Epithelial cell of proximal tubule (primary cell): ENCODE data around the gene RELT. TPM values are rescaled to one million over a fixed set of nuclear protein-coding genes. Genes with fewer than 3 reads are reported as not detected.

Source experiments
- DNase-seq: peaks from one replicate; pipeline ENCODE4 v3.0.0-alpha.2; 2011; ENCODE audit warnings: low read depth
- H3K4me3 ChIP-seq: 2 replicates; pipeline ENCODE4 v1.5.1; 2011; ENCODE audit warnings: low read depth, mild to moderate bottlenecking, low read length
- total RNA-seq: library from RNA; depleted of rRNA; stranded (reverse); fragments of >200 nt; gene quantifications from 2 replicates; pipeline ENCODE4 v1.2.3, GENCODE V29; 2015
- TF ChIP-seq, protein P1 (sequence below): conservative IDR thresholded peaks from 2 replicates; pipeline ENCODE4 v1.5.1; 2012; ENCODE audit warnings: low read depth, mild to moderate bottlenecking, low read length

RELT gene
- total RNA-seq, 1 donor from 2014 or later = 9.1 TPM

DNA sequence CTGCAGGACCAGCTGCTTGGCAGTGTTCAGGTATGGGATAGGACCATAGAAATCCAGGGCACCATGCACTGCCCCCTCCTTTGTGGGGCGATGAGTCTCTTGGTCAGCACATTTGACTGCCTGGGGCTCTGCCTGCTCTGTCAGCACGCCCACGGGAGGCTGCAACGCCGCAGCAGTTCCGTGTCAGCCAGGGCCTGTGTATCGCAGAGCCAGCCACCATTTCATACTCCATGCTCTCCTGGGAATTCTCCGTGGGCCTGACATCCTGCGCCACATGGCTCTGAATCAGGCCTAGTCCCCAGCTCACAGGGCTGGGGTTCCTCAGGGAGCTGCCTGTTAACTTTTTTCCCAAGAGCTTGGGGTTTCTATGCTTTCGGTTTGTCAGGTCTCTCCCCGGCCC is 16.9 kb upstream of the RELT start:
- no peak for DNase-seq
- no peak overlapping the region for H3K4me3 ChIP-seq

DNA sequence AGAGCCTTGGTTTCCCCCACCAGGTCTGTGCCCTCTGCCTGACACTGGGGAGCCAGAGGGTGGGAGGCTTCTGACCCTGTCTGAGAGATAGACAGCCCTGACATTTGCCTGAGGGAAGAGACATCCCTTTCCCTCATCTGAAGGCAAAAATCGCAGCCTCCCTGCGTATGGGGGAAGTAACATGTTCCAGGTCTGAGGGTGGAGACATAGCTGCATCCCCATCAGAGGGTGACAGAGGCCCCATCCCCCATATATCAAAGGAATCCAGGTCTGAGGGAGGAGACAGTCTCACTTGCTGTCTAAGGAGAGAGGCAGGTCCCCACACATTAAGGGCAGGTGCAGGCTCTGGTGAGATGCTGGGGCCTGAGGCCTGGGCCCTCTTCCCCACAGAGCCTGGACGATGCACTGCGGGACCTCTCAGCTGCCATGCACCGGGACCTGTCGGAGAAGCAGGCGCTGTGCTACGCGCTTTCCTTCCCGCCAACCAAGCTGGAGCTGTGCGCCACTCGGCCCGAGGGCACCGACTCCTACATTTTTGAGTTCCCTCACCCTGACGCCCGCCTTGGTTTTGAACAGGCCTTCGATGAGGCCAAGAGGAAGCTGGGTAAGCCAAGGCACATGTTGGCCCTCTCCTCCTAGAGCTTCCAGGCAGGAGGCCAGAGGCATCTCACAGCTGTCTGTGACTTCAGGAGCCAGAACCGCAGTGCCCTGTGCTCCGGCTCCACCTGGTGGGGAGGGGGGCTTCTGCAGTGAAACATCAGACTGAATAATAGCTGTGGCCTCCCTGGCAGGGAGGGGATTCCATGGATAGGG is 16.1 kb upstream of the RELT start:
- TF ChIP-seq, protein P1, sequence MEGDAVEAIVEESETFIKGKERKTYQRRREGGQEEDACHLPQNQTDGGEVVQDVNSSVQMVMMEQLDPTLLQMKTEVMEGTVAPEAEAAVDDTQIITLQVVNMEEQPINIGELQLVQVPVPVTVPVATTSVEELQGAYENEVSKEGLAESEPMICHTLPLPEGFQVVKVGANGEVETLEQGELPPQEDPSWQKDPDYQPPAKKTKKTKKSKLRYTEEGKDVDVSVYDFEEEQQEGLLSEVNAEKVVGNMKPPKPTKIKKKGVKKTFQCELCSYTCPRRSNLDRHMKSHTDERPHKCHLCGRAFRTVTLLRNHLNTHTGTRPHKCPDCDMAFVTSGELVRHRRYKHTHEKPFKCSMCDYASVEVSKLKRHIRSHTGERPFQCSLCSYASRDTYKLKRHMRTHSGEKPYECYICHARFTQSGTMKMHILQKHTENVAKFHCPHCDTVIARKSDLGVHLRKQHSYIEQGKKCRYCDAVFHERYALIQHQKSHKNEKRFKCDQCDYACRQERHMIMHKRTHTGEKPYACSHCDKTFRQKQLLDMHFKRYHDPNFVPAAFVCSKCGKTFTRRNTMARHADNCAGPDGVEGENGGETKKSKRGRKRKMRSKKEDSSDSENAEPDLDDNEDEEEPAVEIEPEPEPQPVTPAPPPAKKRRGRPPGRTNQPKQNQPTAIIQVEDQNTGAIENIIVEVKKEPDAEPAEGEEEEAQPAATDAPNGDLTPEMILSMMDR = peak; percentile 60
- DNase-seq = no peak
- no peak overlapping the region for H3K4me3 ChIP-seq

More for the DNA sequence above, 16.9 kb upstream of the RELT start:
- TF ChIP-seq, protein P1 = no peak

DNA sequence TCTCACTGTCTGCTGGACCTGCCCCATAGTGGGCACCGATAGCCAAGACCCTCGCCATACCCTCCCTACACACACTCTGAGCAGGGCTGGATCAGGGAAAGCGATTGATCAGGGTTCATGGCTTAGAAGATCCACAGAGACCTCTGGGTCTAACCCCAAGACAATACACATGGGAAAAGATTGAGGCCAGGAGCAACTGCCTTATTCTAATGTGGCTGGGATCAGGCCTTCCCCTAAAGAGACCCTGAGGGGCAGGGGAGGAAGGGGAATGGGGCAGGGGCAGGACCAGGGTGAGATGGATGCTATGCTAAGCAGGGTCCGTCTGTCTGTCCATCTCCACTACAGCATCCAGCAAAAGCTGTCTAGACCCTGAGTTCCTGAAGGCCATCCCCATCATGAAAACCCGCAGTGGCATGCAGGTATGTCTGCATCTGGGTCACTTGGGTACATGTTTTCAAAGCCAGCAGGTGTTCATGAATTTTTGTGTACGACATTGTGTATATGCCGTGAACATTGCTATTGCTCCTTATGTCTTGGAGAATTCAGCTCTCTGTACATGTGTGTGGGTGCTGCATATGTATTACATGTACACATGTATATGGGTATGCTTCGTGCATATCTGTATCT is 15.3 kb upstream of the RELT start:
- TF ChIP-seq, protein P1 = no peak
- no peak overlapping the region for H3K4me3 ChIP-seq
- no peak for DNase-seq

DNA sequence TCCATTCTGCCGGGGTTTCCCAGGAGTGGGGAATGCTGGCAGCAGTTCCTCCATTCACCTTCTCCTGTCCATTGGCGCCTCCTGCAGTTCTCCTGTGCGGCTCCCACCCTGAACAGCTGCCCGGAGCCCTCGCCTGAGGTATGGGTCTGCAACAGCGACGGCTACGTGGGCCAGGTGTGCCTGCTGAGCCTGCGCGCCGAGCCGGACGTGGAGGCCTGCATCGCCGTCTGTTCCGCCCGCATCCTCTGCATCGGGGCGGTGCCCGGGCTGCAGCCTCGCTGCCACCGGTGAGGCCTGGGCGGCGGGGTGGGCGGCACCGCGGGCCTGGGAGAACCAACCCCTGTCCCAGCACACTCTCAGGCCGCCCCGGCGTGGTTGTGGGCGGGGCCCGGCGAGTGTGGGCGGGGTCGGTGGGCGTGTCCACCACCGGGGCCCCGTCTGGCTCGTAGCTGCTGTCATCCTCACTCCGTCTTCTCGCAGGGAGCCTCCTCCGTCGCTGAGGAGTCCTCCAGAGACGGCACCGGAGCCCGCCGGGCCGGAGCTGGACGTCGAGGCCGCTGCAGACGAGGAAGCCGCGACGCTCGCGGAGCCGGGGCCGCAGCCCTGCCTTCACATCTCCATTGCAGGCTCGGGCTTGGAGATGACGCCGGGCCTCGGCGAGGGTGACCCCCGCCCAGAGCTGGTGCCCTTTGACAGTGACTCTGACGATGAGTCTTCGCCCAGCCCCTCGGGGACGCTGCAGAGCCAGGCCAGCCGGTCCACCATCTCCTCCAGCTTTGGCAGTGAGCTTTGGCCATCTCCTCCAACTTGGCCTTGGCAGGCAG is 14.0 kb upstream of the RELT start:
- H3K4me3 ChIP-seq = no peak overlapping the region
- TF ChIP-seq, protein P1 = no peak
- no peak for DNase-seq

DNA sequence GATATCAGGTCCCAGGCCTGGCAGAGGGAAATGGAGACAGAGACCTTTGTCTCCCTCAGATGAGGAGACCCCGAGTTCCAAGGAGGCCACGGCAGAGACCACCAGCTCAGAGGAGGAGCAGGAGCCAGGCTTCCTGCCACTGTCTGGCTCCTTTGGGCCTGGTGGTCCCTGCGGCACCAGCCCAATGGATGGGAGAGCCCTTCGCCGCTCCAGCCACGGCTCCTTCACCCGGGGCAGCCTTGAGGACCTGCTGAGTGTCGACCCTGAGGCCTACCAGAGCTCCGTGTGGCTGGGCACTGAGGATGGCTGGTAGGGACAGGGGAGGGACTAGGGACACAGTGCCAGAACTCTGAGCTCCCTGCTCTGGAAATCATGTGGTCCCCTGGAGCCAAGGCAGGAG is 13.1 kb upstream of the RELT start:
- H3K4me3 ChIP-seq = no peak overlapping the region

More for the DNA sequence above, 13.1 kb upstream of the RELT start:
- TF ChIP-seq, protein P1 = no peak
- no peak for DNase-seq
